ENCODE data around the gene MIGA2. TPM values are rescaled to one million over a fixed set of nuclear protein-coding genes. Genes with fewer than 3 reads are reported as not detected.
A peak's percentile ranks its signal among the peaks of the same experiment; 100 is the strongest.

MIGA2 gene
- total and polyA plus RNA-seq, 9 of the 15 experiments (the other 6 are each of a cell fraction or from before 2014, with no cell fraction given) = 0.15 to 54.1 (median 18.0) TPM

DNA sequence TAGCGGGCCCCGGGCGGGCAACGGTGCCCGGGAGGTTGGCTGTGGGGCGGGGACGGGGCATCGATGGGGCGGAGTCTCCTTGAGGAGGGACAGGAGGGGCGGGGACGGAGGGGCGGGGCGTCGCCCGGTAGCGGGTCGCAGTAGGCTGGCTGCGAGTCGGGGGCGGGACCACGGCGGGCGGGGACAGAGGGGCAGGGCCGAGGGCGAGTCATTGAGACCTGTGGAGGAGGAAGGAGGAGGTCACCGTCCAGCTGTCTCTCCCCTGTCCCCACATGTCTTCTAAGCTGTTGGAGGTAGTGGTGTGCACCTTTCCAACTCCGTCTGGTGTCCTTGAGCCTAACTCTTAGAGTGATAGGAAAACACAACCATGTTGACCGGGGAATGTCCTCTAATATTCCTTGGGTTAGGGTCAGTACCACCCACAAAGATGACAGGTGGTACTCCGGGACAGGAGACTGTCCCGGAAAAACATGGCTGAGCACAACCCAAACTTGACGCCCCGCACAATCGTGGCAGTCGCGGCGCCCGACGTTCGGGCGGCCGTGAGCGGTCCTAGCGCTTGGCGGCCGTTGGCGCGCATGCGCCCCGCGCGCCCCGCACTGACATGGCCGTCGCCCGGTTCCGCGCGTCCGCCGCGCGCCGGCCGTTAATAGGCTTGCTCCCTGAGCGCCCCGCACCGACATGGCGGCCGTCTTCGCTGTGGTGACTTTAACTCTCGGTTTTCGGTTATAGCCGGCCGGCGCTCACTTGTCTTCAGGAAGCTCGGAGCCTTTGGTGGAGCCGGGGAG is 74.5 kb downstream of the MIGA2 start, which contains the start of the genes CRAT and PTPA (continued):
- TF ChIP-seq ILF3 (IDR thresholded peaks at IDR 0.05; ENCODE audit: borderline replicate concordance) (no peak), CCAR2 (IDR thresholded peaks at IDR 0.05; ENCODE audit: low read depth, low read length) (no peak), TARDBP (IDR thresholded peaks at IDR 0.05) (0 out of 2 replicates have a peak, but pooled peaks have one; percentile 49), ZFPM2 (CRISPR knock-in tag; IDR thresholded peaks at IDR 0.05) (no peak), HDAC8 (tag; IDR thresholded peaks at IDR 0.05) (no peak; the same call in 1 of the 2 replicates), KAT2B (IDR thresholded peaks at IDR 0.05; ENCODE audit: low read depth, low read length) (no peak), ZBTB34 (CRISPR knock-in tag; IDR thresholded peaks at IDR 0.05) (no peak), NCOA1 (IDR thresholded peaks at IDR 0.05; ENCODE audit: low read depth) (no peak), KLF10 (CRISPR knock-in tag; IDR thresholded peaks at IDR 0.05) (no peak), FIP1L1 (IDR thresholded peaks at IDR 0.05; ENCODE audit: low read depth, low read length, poor library complexity, severe bottlenecking) (no peak), E2F6 (IDR thresholded peaks at IDR 0.05; ENCODE audit: borderline replicate concordance in 1 of 2, extremely low read depth in 1 of 2, insufficient read depth in 1 of 2, insufficient read length in 1 of 2, low read depth in 1 of 2, low read length in 1 of 2, poor library complexity in 1 of 2, severe bottlenecking in 1 of 2) (peak; percentile 74 to 88), FOXJ3 (CRISPR knock-in tag; IDR thresholded peaks at IDR 0.05) (no peak), SOX6 (IDR thresholded peaks at IDR 0.05) (no peak), ZNF583 (CRISPR knock-in tag; IDR thresholded peaks at IDR 0.05) (0 out of 2 replicates have a peak, but pooled peaks have one; percentile 60), KLF6 (CRISPR knock-in tag; IDR thresholded peaks at IDR 0.05; ENCODE audit: borderline replicate concordance) (no peak), NFATC3 (IDR thresholded peaks at IDR 0.05) (no peak), NR2C1 (IDR thresholded peaks at IDR 0.05) (peak; percentile 59; the same call in 1 of the 2 replicates), NR2C1 (tag; IDR thresholded peaks at IDR 0.05) (peak; percentile 49; the same call in 1 of the 2 replicates), ILK (tag; IDR thresholded peaks at IDR 0.05; ENCODE audit: borderline replicate concordance, low read depth) (no peak)
- TF ChIP-seq, protein P1, sequence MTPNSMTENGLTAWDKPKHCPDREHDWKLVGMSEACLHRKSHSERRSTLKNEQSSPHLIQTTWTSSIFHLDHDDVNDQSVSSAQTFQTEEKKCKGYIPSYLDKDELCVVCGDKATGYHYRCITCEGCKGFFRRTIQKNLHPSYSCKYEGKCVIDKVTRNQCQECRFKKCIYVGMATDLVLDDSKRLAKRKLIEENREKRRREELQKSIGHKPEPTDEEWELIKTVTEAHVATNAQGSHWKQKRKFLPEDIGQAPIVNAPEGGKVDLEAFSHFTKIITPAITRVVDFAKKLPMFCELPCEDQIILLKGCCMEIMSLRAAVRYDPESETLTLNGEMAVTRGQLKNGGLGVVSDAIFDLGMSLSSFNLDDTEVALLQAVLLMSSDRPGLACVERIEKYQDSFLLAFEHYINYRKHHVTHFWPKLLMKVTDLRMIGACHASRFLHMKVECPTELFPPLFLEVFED (CRISPR knock-in tag; conservative IDR thresholded peaks at IDR 0.05) = peak; percentile 80; the same call in 1 of the 2 replicates
- TF ChIP-seq, protein P2, sequence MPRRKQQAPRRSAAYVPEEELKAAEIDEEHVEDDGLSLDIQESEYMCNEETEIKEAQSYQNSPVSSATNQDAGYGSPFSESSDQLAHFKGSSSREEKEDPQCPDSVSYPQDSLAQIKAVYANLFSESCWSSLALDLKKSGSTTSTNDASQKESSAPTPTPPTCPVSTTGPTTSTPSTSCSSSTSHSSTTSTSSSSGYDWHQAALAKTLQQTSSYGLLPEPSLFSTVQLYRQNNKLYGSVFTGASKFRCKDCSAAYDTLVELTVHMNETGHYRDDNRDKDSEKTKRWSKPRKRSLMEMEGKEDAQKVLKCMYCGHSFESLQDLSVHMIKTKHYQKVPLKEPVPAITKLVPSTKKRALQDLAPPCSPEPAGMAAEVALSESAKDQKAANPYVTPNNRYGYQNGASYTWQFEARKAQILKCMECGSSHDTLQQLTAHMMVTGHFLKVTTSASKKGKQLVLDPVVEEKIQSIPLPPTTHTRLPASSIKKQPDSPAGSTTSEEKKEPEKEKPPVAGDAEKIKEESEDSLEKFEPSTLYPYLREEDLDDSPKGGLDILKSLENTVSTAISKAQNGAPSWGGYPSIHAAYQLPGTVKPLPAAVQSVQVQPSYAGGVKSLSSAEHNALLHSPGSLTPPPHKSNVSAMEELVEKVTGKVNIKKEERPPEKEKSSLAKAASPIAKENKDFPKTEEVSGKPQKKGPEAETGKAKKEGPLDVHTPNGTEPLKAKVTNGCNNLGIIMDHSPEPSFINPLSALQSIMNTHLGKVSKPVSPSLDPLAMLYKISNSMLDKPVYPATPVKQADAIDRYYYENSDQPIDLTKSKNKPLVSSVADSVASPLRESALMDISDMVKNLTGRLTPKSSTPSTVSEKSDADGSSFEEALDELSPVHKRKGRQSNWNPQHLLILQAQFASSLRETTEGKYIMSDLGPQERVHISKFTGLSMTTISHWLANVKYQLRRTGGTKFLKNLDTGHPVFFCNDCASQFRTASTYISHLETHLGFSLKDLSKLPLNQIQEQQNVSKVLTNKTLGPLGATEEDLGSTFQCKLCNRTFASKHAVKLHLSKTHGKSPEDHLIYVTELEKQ (CRISPR knock-in tag; IDR thresholded peaks at IDR 0.05) = no peak
